ENCODE measurements around the gene CDH22. TPM values are rescaled to one million over a fixed set of nuclear protein-coding genes. Genes with fewer than 3 reads are reported as not detected.

CDH22 gene
- total RNA-seq, 3 donors from 2014 or later, result 0.15 to 0.66 (median 0.16) TPM

GRCh38 chr20:46343348-46343974 is 35.2 kb upstream of the CDH22 start:
- peaks cover 5 to 36% of the 10 kb centered on the region in 2 donors for H3K27me3 ChIP-seq
- peak overlapping the region in 1 of 3 donors; percentile 44 for H3K4me3 ChIP-seq
- TF ChIP-seq POLR2A (IDR thresholded peaks at IDR 0.05) (no peak), POLR2AphosphoS5 (IDR thresholded peaks at IDR 0.05) (no peak)
- TF ChIP-seq, protein P1, sequence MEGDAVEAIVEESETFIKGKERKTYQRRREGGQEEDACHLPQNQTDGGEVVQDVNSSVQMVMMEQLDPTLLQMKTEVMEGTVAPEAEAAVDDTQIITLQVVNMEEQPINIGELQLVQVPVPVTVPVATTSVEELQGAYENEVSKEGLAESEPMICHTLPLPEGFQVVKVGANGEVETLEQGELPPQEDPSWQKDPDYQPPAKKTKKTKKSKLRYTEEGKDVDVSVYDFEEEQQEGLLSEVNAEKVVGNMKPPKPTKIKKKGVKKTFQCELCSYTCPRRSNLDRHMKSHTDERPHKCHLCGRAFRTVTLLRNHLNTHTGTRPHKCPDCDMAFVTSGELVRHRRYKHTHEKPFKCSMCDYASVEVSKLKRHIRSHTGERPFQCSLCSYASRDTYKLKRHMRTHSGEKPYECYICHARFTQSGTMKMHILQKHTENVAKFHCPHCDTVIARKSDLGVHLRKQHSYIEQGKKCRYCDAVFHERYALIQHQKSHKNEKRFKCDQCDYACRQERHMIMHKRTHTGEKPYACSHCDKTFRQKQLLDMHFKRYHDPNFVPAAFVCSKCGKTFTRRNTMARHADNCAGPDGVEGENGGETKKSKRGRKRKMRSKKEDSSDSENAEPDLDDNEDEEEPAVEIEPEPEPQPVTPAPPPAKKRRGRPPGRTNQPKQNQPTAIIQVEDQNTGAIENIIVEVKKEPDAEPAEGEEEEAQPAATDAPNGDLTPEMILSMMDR (IDR thresholded peaks at IDR 0.05), result no peak
- intact Hi-C loops (cut with DNase I; ENCODE audit: low total_unique reads), result no loop called here
- no peaks in the 10 kb centered on the region for H3K36me3 ChIP-seq
- H3K9me3 ChIP-seq, result no peaks in the 10 kb centered on the region
- H3K27ac ChIP-seq, result no peak overlapping the region
- H3K4me1 ChIP-seq, result no peaks in the 10 kb centered on the region
- DNase-seq (ENCODE audit: low spot score in 2 of 2), result no peak

DNA sequence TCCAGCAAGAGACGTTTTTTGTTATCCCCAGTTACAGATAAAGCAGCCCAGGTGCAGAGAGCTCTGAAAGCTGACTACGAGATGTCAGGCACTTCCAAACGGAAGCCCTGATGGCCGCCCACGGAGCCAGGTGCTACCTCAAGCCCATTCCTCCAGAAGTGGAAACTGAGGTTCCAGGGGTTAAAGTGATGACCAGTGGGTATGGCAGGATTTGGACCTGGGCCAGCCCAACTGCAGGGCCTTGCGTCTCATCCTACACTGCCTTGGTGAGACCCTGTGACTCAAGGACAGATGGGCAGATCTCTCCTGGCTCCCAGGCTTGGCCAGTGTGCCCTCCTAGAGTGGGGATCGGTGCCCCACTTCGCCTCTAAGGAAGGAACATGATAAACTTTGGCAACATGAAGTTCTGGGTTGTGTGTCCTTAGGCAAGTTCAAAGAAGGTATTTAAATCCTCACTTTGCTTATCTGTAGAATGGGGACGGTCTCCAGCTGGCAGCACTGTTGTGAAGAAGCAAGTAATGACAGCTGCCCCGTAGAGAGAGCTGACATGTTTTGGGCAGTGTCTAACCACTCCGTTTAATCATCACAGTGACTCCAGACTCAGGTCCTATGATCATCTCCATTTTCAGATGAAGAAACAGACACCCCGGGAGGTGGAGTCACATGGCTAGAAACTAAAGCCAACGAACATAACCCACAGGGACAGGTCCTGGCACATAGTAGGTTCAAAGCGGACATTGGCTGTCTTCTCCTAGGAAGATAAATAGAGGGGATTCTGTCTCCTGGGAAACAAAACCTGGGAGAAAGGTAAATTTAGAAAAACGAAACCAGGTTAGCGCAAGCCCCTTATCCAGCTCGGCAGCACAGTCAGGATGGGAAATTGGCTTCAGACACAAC is 34.4 kb upstream of the CDH22 start:
- no peaks in the 10 kb centered on the region for H3K4me1 ChIP-seq
- no peak for DNase-seq (ENCODE audit: low spot score in 2 of 2)
- H3K9me3 ChIP-seq, result no peaks in the 10 kb centered on the region
- peaks cover 5 to 43% of the 10 kb centered on the region in 2 donors for H3K27me3 ChIP-seq
- H3K27ac ChIP-seq, result no peak overlapping the region
- no peaks in the 10 kb centered on the region for H3K36me3 ChIP-seq
- intact Hi-C loops (cut with DNase I; ENCODE audit: low total_unique reads), result no loop called here
- peak overlapping the region in 1 of 3 donors; percentile 44 for H3K4me3 ChIP-seq
- TF ChIP-seq POLR2AphosphoS5 (IDR thresholded peaks at IDR 0.05), result no peak
- no peak for TF ChIP-seq POLR2A (IDR thresholded peaks at IDR 0.05)
- TF ChIP-seq, protein P1 (IDR thresholded peaks at IDR 0.05), result no peak

DNA sequence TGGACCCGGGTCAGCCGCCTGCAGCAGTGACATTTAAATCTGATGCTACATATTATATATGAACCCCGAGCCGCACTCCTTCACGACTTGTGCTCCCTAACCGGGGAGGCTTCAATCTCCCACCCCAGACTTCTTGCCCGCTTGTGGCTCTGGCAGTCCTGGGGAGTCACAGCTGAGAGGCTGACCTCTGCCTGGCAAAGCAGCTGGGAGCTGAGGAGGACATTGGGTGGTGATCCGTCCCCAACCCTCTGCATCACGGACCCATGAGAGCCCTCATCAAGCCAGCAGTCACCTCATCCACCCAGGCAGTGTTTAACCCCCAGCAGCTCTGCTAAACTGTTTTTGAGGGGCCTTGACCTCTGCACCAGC is 33.7 kb upstream of the CDH22 start:
- TF ChIP-seq, protein P1 (IDR thresholded peaks at IDR 0.05), result no peak
- TF ChIP-seq POLR2AphosphoS5 (IDR thresholded peaks at IDR 0.05), result no peak
- TF ChIP-seq POLR2A (IDR thresholded peaks at IDR 0.05), result no peak
- H3K4me3 ChIP-seq, result no peak overlapping the region
- no peak for DNase-seq (ENCODE audit: low spot score in 2 of 2)
- intact Hi-C loops (cut with DNase I; ENCODE audit: low total_unique reads), result no loop called here
- H3K9me3 ChIP-seq, result no peaks in the 10 kb centered on the region
- H3K27me3 ChIP-seq, result peaks cover 5 to 49% of the 10 kb centered on the region in 2 donors
- H3K36me3 ChIP-seq, result no peaks in the 10 kb centered on the region
- no peaks in the 10 kb centered on the region for H3K4me1 ChIP-seq
- H3K27ac ChIP-seq, result no peak overlapping the region

- intact Hi-C loops (cut with DNase I; ENCODE audit: low total_unique reads), result no loop called here
- no peak overlapping the region for H3K4me3 ChIP-seq
- no peaks in the 10 kb centered on the region for H3K36me3 ChIP-seq
- peaks cover 5 to 54% of the 10 kb centered on the region in 2 donors for H3K27me3 ChIP-seq
- TF ChIP-seq, protein P1 (IDR thresholded peaks at IDR 0.05), result no peak
- TF ChIP-seq POLR2AphosphoS5 (IDR thresholded peaks at IDR 0.05), result no peak
- TF ChIP-seq POLR2A (IDR thresholded peaks at IDR 0.05), result no peak
- H3K9me3 ChIP-seq, result no peaks in the 10 kb centered on the region
- no peaks in the 10 kb centered on the region for H3K4me1 ChIP-seq
- no peak for DNase-seq (ENCODE audit: low spot score in 2 of 2)
- no peak overlapping the region for H3K27ac ChIP-seq
These were observed 33.0 kb upstream of the CDH22 start for GRCh38 chr20:46341074-46342009.
